ENCODE data around the gene ATXN3L. TPM values are rescaled to one million over a fixed set of nuclear protein-coding genes. Genes with fewer than 3 reads are reported as not detected.

ATXN3L gene
- total RNA-seq, 1 experiment from 2014 or later: not detected

DNA sequence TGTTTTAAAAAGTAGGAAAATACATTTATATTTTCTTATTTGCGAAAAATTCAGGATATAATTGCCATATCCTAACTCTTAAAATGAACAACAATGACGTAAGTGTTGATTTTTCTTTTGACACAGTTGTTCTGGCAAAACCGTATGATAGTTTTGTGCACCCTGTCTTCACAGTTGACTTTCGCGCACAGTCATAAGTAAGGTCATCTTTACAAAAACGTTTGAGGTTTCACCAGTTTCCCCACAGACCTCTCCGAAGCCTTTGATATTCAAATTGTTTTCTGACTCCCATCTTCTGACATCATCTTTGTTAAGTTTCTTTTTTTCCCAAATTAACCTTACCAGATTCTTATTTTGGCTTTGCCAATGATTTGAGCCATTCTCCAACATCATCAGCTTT is 48.1 kb upstream of the ATXN3L start:
- no peak for TF ChIP-seq SP1 (IDR thresholded peaks at IDR 0.05; ENCODE audit: low read depth)
- no peak for TF ChIP-seq POLR2AphosphoS5 (IDR thresholded peaks at IDR 0.05; ENCODE audit: low read depth, low read length)
- no peak for TF ChIP-seq POLR2A (IDR thresholded peaks at IDR 0.05; ENCODE audit: borderline replicate concordance, extremely low read depth, insufficient read depth, insufficient read length)
- no peak for TF ChIP-seq EZH2 (IDR thresholded peaks at IDR 0.05)
- TF ChIP-seq YY1 (IDR thresholded peaks at IDR 0.05; ENCODE audit: extremely low read depth, insufficient replicate concordance, low read depth, low read length): no peak
- TF ChIP-seq ELF1 (IDR thresholded peaks at IDR 0.05; ENCODE audit: borderline replicate concordance, low read depth): no peak
- DNase-seq (ENCODE audit: low read depth, low spot score) (no peak), ATAC-seq (no peak)
- no peak overlapping the region for H3K27ac ChIP-seq (ENCODE audit: low read depth, low read length)
- no peaks in the 10 kb centered on the region for H4K20me1 ChIP-seq (ENCODE audit: insufficient read depth)
- BruUV-seq (replicated peaks): no TSS peak
- no peaks in the 10 kb centered on the region for H3K9me3 ChIP-seq (ENCODE audit: control insufficient read depth in 1 of 2, insufficient read depth in 1 of 2, low read depth in 1 of 2, low read length in 2 of 2)
- no peaks in the 10 kb centered on the region for H3K79me2 ChIP-seq (ENCODE audit: insufficient read depth, low read length)
- intact Hi-C loops (cut with micrococcal nuclease): no loop called here
- POLR2A ChIA-PET: no interaction called here
- CTCF ChIA-PET: no interaction called here
- no peak overlapping the region for H3K4me3 ChIP-seq (replicated peaks in 1 of 2; ENCODE audit: low read depth in 1 of 2, low read length in 2 of 2)
- H3K4me1 ChIP-seq (ENCODE audit: control insufficient read depth in 1 of 2, insufficient read depth in 2 of 2, low read length in 2 of 2): no peaks in the 10 kb centered on the region
- H2AFZ ChIP-seq (ENCODE audit: low read depth, low read length, poor library complexity, severe bottlenecking): no peak overlapping the region
- no peaks in the 10 kb centered on the region for H3K9me2 ChIP-seq (ENCODE audit: insufficient read depth)
- H3K4me2 ChIP-seq (ENCODE audit: low read length): no peak overlapping the region
- H3K36me3 ChIP-seq (ENCODE audit: control insufficient read depth in 1 of 2, insufficient read depth in 2 of 2, low read length in 2 of 2): no peaks in the 10 kb centered on the region
- RAD21 ChIA-PET (ENCODE audit: low non-redundant PET in 1 of 2, low total read pairs in 2 of 2, uncharacterized antibody in 2 of 2, unreplicated experiment in 2 of 2): no interaction called here
- no peak overlapping the region for H3K9ac ChIP-seq (ENCODE audit: low read length)
- H3K27me3 ChIP-seq (ENCODE audit: insufficient read depth, low read length): no peaks in the 10 kb centered on the region

- Histone ChIP-seq H2AFZ (ENCODE audit: low read depth, low read length, poor library complexity, severe bottlenecking) (no peak overlapping the region), H3K4me1 (ENCODE audit: control insufficient read depth in 1 of 2, insufficient read depth in 2 of 2, low read length in 2 of 2) (no peaks in the 10 kb centered on the region), H4K20me1 (ENCODE audit: insufficient read depth) (no peaks in the 10 kb centered on the region), H3K9me2 (ENCODE audit: insufficient read depth) (no peaks in the 10 kb centered on the region), H3K27me3 (ENCODE audit: insufficient read depth, low read length) (no peaks in the 10 kb centered on the region), H3K36me3 (ENCODE audit: control insufficient read depth in 1 of 2, insufficient read depth in 2 of 2, low read length in 2 of 2) (no peaks in the 10 kb centered on the region), H3K9ac (ENCODE audit: low read length) (no peak overlapping the region), H3K79me2 (ENCODE audit: insufficient read depth, low read length) (no peaks in the 10 kb centered on the region), H3K9me3 (ENCODE audit: control insufficient read depth in 1 of 2, insufficient read depth in 1 of 2, low read depth in 1 of 2, low read length in 2 of 2) (no peaks in the 10 kb centered on the region), H3K4me3 (replicated peaks in 1 of 2; ENCODE audit: low read depth in 1 of 2, low read length in 2 of 2) (no peak overlapping the region), H3K27ac (ENCODE audit: low read depth, low read length) (no peak overlapping the region), H3K4me2 (ENCODE audit: low read length) (no peak overlapping the region)
- no peak for DNase-seq (ENCODE audit: low read depth, low spot score)
- ATAC-seq: no peak
- CTCF ChIA-PET: no interaction called here
- RAD21 ChIA-PET (ENCODE audit: low non-redundant PET in 1 of 2, low total read pairs in 2 of 2, uncharacterized antibody in 2 of 2, unreplicated experiment in 2 of 2): no interaction called here
- POLR2A ChIA-PET: no interaction called here
- intact Hi-C loops (cut with micrococcal nuclease): no loop called here
- BruUV-seq (replicated peaks): no TSS peak
- TF ChIP-seq POLR2A (IDR thresholded peaks at IDR 0.05; ENCODE audit: borderline replicate concordance, extremely low read depth, insufficient read depth, insufficient read length): no peak
These were observed 46.8 kb upstream of the ATXN3L start for GRCh38 chrX:13366698-13367097.
